SJSA1 (cell line): ENCODE measurements around the gene CHERP. TPM values are rescaled to one million over a fixed set of nuclear protein-coding genes. Genes with fewer than 3 reads are reported as not detected.

Experiments used
- DNase-seq, 2 experiments: peaks; one replicate each; pipeline ENCODE4 v3.0.0-alpha.2; 2015 to 2020; ENCODE audit warnings: low spot score in 2 of 2, low read depth in 1 of 2
- H3K27ac ChIP-seq: fragments of 250-450 bp; sonication (Bioruptor Pico); 2 replicates; pipeline ENCODE4 v1.5.1; 2020; ENCODE audit warnings: mild to moderate bottlenecking, moderate library complexity
- H3K27me3 ChIP-seq: fragments of 250-450 bp; sonication (Bioruptor Pico); replicated peaks from 2 replicates; pipeline ENCODE4 v1.5.1; 2020; ENCODE audit warnings: mild to moderate bottlenecking, moderate library complexity
- H3K36me3 ChIP-seq: fragments of 250-450 bp; sonication (Bioruptor Pico); 2 replicates; pipeline ENCODE4 v1.5.1; 2020; ENCODE audit warnings: mild to moderate bottlenecking
- H3K4me1 ChIP-seq: fragments of 250-450 bp; sonication (Bioruptor Pico); replicated peaks from 2 replicates; pipeline ENCODE4 v1.6.1; 2021; ENCODE audit warnings: mild to moderate bottlenecking
- H3K4me3 ChIP-seq: fragments of 250-450 bp; sonication (Bioruptor Pico); 2 replicates; pipeline ENCODE4 v1.5.1; 2020; ENCODE audit warnings: mild to moderate bottlenecking
- H3K9me3 ChIP-seq: fragments of 250-450 bp; sonication (Bioruptor Pico); replicated peaks from 2 replicates; pipeline ENCODE4 v1.5.1; 2020; ENCODE audit warnings: mild to moderate bottlenecking
- total RNA-seq: library from RNA; depleted of rRNA; stranded (reverse); fragments of >200 nt; shearing (Covaris generic); gene quantifications from 2 replicates; pipeline ENCODE4 v1.2.3, GENCODE V29; 2014

CHERP gene
- total RNA-seq, 1 experiment from 2014 or later, result 3.8 TPM

DNA sequence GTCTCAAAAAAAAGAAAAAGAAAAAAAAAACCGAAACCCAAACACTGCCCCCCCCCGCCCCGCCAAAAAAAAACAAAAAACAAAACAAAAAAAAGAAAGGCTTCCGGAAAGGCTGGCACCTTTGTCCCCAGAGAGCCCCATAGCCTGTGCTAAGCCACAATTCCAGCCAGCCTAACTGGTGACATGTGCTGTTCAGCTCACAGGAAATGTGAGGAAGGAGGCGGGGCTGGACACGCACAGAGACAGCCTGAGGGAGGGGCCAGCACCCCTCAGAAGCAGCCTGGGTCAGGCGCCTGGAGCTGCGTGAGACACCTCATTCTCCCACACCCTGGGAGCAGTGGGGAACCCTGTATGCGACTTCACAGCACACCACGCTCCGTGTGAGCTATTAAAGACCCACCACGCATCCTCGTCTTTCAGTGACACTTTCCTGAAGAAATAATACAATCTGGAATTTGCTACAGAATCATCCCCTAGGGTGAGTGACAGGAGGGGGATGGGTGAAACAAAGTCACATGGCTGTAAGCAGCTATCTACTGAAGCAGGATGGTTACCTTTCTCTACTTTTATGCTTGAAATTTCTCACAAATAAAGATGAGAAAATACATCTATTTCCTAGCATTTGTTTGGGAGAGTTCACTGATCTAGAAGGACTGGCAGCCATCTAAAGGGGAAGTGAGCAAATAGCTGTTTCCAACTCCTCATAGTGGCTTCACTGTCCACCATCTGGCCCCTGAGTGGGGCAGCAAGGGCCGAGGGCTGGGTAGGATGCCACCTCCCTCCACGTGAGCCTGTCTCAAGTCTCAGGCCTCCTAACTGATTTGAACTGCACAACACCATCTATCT lies 42.2 kb upstream of the CHERP start:
- Histone ChIP-seq H3K9me3 (no peaks in the 10 kb centered on the region), H3K4me3 (no peak overlapping the region), H3K4me1 (peaks cover 24% of the 10 kb centered on the region), H3K27ac (no peak overlapping the region), H3K27me3 (no peaks in the 10 kb centered on the region), H3K36me3 (peaks cover 31% of the 10 kb centered on the region)
- peak; percentile 75 to 83 for DNase-seq

DNA sequence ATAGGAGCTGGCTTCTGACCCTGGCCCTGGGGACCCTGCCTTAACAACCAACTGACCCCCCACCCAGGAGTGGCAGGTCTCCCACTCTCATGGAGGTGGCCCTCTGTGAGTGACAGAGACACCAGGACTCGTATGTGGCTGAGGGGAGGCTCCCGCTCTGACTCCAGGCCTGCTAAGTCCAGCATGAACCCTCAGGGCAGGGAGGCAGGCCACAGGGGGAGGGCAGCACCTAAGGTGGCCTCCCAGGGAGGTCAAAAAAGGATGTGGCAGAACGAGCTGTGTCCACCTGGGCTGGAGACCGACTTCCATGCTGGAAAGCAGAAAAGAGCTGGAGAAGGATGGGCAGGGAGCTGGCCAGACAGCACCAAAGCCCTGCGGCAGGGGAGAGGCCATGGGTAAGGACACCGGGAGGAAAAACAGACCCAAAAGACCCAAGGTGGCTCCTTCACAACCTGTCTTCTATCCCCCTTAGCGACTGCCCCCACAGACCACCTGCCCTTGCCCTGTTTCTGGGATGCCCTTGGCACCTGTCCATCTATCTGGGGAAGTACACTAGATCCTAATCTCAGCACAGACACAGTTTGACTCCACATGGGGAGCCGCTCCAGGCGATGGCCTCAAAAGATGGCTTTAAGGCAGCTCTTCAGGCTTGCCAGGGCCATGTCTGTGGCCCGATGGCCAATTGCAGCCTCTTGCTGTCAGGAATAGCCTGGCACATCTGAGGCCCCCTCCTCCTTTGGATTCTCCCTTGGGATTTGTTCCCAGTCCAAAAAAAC lies 40.4 kb upstream of the CHERP start:
- Histone ChIP-seq H3K4me1 (peaks cover 21% of the 10 kb centered on the region), H3K27me3 (no peaks in the 10 kb centered on the region), H3K9me3 (no peaks in the 10 kb centered on the region), H3K36me3 (peaks cover 49% of the 10 kb centered on the region), H3K27ac (no peak overlapping the region), H3K4me3 (no peak overlapping the region)
- DNase-seq, result no peak

DNA sequence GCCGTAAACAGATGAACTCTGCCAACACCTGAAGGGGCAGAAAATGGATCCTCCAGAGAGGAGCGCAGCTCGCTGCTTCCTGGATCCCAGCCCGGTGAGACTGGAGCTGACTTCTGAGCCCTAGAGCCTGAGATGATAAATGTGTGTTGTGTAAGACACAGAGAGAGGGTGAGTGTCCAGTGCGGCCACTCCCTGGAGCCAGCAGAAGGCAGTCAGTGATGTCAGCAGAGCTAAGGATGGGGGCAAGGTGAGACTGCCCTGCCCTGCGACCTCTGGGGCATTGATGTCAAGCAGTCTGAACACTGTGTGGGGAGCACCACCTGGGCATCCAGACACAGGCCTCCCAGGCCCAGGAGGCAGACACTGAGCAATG lies 39.7 kb upstream of the CHERP start:
- Histone ChIP-seq H3K9me3 (no peaks in the 10 kb centered on the region), H3K4me1 (peaks cover 14% of the 10 kb centered on the region), H3K36me3 (peaks cover 57% of the 10 kb centered on the region), H3K4me3 (no peak overlapping the region), H3K27me3 (no peaks in the 10 kb centered on the region), H3K27ac (no peak overlapping the region)
- no peak for DNase-seq

DNA sequence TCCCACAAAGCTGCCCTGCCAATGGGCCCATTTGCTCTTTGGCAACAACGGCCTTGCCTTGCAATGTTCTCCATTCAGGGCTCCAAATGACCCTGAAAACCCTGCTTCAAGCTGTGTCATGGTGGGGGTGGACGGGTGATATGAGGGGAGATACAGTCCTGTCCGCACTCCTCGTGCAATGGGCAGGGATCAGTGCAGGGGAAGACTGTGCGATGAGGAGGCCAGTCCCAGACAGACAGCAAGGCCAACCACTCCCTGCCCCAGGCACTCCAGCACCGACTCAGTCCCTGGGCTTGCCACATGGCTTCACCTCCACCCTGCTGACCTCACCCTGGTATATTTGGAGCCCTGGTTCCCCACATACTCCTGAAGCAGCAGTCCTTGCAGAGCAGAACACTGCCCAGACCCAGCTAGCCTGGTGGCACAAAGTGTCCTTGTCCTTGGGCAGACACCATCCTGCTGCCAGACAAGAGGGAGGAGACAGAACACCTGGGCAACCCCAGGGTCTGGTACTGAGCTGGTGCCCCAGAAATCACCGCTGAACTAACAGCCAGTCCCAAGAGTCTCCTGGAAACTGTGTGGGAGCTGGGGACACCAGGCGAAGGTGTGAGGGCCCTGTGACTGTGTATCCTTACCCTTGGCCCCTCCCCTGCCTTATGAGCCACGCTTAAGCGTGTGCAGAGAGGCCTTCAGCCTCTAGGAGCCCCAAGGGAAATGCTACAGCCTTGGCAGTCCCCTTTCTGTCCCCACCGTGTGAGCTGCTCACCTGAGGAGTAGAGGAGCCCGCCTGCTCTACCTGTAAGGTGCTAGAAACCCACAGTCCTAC lies 39.1 kb upstream of the CHERP start:
- H3K36me3 ChIP-seq, result peaks cover 63% of the 10 kb centered on the region
- H3K27me3 ChIP-seq, result no peaks in the 10 kb centered on the region
- no peaks in the 10 kb centered on the region for H3K9me3 ChIP-seq
- H3K4me1 ChIP-seq, result peaks cover 12% of the 10 kb centered on the region
- no peak overlapping the region for H3K27ac ChIP-seq
- no peak for DNase-seq
- no peak overlapping the region for H3K4me3 ChIP-seq

DNA sequence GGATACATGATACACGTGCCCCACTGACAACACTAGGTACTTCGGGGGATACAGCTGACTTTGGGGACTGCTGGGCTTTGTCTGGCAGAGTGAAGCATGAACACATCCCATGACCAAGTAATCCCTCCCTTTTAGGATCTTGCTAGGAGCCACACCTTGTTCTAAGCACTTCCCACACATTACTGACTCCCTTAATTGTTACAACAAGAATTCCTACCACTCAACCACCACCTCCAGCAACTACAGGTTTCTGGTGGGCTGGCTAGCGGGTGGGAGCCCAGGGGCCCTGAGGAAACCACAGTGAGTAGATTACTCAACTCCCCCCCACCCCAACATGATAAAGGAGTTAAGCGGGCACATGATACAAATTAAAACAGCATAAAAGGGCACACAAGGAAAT lies 37.1 kb upstream of the CHERP start:
- H3K4me3 ChIP-seq, result no peak overlapping the region
- H3K27ac ChIP-seq, result no peak overlapping the region
- no peaks in the 10 kb centered on the region for H3K27me3 ChIP-seq
- H3K9me3 ChIP-seq, result no peaks in the 10 kb centered on the region
- peaks cover 7% of the 10 kb centered on the region for H3K4me1 ChIP-seq
- DNase-seq, result no peak
- H3K36me3 ChIP-seq, result peaks cover 78% of the 10 kb centered on the region

DNA sequence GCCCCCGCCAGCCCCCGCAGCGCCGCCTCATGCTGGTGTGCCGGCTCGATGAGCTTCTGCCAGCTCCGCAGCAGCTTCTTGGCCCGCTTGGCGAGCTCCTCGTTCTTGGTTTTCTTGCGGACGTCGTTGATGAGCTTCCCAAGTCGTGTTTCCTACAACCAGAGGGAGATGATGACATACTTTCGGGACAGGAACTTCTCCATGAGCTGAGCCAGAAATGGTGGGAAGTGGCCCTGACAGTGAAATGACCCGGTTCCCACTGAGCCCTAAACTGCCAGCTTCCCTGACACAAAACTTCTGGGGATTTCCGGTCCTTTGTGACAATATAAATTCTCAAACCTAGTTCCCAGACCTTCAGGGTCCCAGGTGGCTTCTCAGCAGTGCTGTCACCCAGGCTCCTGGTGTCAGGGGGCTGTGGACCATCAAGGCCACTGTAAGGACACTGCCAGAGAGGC lies 35.3 kb upstream of the CHERP start:
- Histone ChIP-seq H3K4me1 (peaks cover 12% of the 10 kb centered on the region), H3K4me3 (no peak overlapping the region), H3K9me3 (no peaks in the 10 kb centered on the region), H3K27ac (no peak overlapping the region), H3K27me3 (no peaks in the 10 kb centered on the region), H3K36me3 (peaks cover 81% of the 10 kb centered on the region)
- no peak for DNase-seq

DNA sequence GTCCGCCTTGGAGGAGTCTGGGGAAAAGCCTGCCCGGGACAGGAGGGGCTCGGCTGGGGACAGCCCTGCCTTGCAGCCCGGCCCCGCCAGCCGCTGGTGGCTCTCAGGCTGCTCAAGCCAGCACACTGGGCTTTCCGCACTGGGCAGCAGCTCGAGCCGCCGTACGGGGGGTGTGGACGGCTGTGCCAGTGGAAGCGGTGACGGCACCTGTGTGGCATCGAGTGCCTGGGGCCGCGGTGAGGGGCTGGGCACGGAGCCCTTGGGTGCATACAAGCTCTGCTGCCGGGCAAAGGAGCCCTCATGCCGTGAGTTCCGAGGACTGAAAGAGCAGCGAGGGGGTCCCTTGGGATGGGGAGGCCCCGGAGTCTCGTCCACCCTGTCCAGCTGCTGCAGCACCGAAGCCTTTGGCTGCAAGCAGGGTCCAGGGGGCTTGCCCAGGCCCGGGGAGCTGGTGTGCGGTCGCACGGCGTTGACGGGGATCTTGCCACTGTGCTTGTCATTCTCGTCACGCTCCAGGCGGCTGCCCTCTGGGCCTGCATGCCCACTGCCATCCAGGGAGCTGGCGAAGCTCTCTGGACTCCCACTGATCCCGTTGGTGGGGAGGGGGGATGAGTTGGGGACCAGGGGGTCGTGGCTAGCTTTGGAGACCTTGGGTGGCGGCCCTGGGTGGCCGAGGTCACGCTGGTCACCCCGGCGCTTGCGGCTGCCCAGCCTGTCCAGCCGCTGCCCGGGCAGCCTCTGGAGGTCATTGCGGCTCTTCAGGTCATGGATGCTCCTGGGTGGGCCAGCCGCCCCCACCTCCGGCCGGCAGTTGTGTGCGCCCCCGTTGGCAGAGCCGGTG lies 34.7 kb upstream of the CHERP start:
- no peak overlapping the region for H3K4me3 ChIP-seq
- H3K27ac ChIP-seq, result no peak overlapping the region
- DNase-seq, result no peak
- peaks cover 13% of the 10 kb centered on the region for H3K4me1 ChIP-seq
- H3K27me3 ChIP-seq, result no peaks in the 10 kb centered on the region
- H3K36me3 ChIP-seq, result peaks cover 81% of the 10 kb centered on the region
- no peaks in the 10 kb centered on the region for H3K9me3 ChIP-seq

DNA sequence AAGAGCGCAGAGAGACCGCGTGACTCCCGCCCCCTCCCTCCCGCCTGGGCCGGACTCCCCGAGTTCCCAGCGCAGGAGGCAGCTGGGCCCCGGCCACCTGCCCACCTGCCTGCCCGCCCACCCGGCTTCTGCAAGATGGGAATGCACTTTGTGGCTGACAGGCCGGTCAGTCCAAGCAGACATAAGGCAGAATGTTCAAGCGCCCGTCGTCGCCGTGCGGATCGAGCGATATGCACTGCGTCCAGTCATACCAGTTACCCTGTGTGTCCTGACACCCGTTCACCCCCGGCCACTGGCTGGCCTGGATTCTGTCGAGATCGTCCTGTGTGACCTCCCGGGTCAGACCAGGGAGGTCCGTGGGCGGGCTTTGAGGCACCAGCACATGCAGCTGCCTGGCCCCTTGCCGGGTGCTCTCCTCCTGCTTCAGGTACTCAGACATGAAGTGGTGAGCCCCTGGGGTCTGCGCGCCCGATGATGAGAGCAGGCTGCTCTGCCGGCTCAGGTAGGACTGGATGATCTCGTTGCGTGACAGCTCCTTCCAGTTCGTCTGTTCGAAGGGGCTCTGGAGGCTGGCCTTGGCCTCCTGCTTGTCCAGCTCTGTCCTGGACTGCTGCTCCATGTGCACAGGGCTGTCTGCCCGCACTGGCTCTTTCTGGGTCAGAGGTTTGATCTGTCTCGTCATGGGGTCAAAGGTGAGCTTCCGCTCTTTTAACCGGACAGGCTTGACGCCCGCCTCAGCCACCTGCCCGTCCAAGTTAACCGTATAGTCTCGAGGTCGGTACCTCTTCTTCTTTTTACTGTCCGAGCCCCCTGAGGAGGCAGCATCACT lies 33.8 kb upstream of the CHERP start:
- H3K27ac ChIP-seq, result no peak overlapping the region
- DNase-seq, result no peak
- peaks cover 18% of the 10 kb centered on the region for H3K4me1 ChIP-seq
- peaks cover 78% of the 10 kb centered on the region for H3K36me3 ChIP-seq
- H3K9me3 ChIP-seq, result no peaks in the 10 kb centered on the region
- no peak overlapping the region for H3K4me3 ChIP-seq
- H3K27me3 ChIP-seq, result no peaks in the 10 kb centered on the region

DNA sequence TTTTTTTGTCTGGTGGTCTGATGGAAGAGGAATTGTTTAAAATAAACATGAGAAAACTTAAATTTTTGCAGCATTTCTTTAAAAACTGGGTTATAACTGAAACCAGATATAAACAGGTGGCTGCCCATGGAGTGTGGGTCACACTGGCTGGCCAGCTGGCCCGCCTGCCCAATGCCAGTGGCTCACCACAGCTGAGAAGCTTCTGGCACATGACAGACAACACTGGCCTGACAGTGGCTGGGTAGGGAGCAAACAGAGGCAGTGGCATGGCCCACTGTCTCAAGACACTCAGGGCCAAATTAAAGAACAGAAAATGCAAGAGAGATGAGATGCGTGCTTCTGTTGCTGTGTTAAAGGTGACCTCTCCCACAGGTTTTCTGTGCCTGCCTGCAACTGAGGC lies 33.0 kb upstream of the CHERP start:
- no peak overlapping the region for H3K27ac ChIP-seq
- peaks cover 20% of the 10 kb centered on the region for H3K4me1 ChIP-seq
- H3K9me3 ChIP-seq, result no peaks in the 10 kb centered on the region
- peaks cover 76% of the 10 kb centered on the region for H3K36me3 ChIP-seq
- H3K4me3 ChIP-seq, result no peak overlapping the region
- no peak for DNase-seq
- H3K27me3 ChIP-seq, result no peaks in the 10 kb centered on the region

DNA sequence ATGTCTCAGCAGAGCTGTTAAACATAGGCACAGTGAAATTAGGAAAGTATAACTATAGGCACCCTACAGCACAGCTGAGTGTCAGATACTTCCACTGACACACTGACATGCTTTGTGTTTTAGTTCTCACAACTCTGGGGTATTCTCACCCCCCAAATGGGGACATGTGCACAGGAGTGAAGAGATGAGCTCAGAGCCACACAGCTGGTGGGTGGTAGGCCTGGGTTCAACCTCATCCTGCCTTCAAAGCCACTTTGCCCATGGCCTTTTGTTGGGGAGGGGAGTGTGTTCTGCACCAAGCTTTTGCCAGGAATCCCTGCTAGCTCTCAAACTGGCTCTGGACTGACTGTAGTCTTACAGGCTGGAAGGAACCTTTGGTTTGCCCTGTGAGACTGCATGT lies 31.7 kb upstream of the CHERP start:
- H3K4me1 ChIP-seq, result peaks cover 26% of the 10 kb centered on the region
- H3K27ac ChIP-seq, result no peak overlapping the region
- H3K36me3 ChIP-seq, result peaks cover 80% of the 10 kb centered on the region
- no peak overlapping the region for H3K4me3 ChIP-seq
- H3K27me3 ChIP-seq, result no peaks in the 10 kb centered on the region
- H3K9me3 ChIP-seq, result no peaks in the 10 kb centered on the region
- DNase-seq, result no peak

DNA sequence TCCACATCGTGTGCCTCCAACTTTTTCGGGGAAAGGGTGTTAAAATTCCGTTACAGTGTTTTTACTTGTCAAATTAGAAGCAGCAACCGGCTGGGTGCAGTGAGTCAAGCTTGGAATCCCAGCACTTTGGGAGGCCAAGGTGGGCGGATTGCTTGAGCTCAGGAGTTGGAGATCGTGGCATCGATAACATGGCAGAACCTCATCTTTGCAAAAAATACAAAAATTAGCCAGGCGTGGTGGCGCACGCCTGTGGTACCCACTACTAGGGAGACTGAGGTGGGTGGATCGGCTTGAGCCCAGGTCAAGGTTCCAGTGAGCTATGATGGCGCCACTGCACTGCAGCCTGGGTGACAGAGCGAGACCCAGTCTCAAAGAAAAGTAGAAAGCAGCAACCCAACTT lies 31.1 kb upstream of the CHERP start:
- peaks cover 80% of the 10 kb centered on the region for H3K36me3 ChIP-seq
- DNase-seq, result no peak
- H3K4me1 ChIP-seq, result peaks cover 30% of the 10 kb centered on the region
- peak overlapping the region; percentile 94 for H3K4me3 ChIP-seq
- H3K27ac ChIP-seq, result no peak overlapping the region
- no peaks in the 10 kb centered on the region for H3K27me3 ChIP-seq
- no peaks in the 10 kb centered on the region for H3K9me3 ChIP-seq

DNA sequence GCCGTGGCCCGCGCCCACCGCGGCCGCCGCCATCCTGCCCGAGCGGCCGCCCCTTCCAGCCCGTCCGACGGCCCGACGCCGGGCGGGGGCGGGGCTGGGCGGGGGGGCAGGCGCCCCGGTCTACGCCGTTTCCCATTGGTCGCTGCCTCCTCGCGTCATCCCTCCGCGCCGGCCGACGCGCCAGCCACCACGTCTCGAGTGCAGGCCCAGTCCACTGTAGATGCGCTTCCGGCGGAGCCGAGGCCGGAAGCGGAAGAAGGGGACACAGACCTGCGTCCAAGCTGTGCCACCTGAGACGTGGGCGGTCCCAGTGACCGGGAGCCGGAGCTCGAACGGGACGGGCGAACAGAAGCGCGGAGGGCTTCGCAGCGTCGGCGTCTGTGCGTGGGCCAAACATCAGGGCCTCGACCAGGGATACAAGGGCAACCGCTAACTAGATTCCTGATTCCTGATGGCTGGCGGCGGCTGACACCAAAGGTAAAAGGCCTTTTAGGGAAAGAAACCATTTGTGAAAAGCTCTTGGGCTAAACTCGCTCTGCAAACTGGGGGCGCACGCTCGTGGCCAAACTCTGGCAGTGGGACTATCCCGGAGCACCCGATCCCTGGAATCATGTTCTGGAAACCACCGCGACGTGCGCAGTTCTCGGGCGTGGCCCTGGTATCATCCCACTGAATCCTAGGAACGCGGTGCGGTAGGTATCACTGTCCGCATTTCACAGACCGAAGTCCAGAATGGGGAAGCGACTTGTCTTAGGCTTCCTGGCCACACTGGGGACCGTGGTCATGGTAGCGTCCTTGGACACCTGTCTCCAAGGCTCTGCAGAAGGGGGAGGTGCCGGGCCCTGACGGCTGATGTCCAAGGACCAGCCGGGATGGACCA lies 30.3 kb upstream of the CHERP start, which contains the start of gene SLC35E1:
Gene SLC35E1, minus strand, starts transcription at position 84 of the 880 bp plus-strand sequence. Its CDS starts 51 bp downstream, at position 33.
- Histone ChIP-seq H3K9me3 (no peaks in the 10 kb centered on the region), H3K4me3 (peak within 1 kb of the TSS; percentile 94), H3K4me1 (peaks cover 30% of the 10 kb centered on the region), H3K36me3 (peaks cover 80% of the 10 kb centered on the region), H3K27ac (peak within 1 kb of the TSS; percentile 59), H3K27me3 (no peaks in the 10 kb centered on the region)
- peak; percentile 81 to 95 for DNase-seq
